Measurements from ENCODE around the gene FOXO6. TPM values are rescaled to one million over a fixed set of nuclear protein-coding genes. Genes with fewer than 3 reads are reported as not detected.
A peak's percentile ranks its signal among the peaks of the same experiment; 100 is the strongest.

Gene FOXO6
- total RNA-seq, 1 donor from 2014 or later: 1.7 TPM

- intact Hi-C loops (cut with DNase I): no loop called here
- no peak for DNase-seq (ENCODE audit: low spot score)
- no peak for ATAC-seq
Measured at GRCh38 chr1:41362749-41363590, 1.7 kb downstream of the FOXO6 start.

GRCh38 chr1:41363591-41364320 lies 2.5 kb downstream of the FOXO6 start:
- intact Hi-C loops (cut with DNase I): no loop called here
- ATAC-seq: no peak
- no peak for DNase-seq (ENCODE audit: low spot score)

GRCh38 chr1:41364442-41365319 lies 3.4 kb downstream of the FOXO6 start:
- ATAC-seq: no peak
- DNase-seq (ENCODE audit: low spot score): no peak
- intact Hi-C loops (cut with DNase I): no loop called here

- intact Hi-C loops (cut with DNase I): no loop called here
- DNase-seq (ENCODE audit: low spot score) (no peak), ATAC-seq (no peak)
Measured at GRCh38 chr1:41365320-41365633, 4.0 kb downstream of the FOXO6 start.

- ATAC-seq: no peak
- intact Hi-C loops (cut with DNase I): no loop called here
Measured at GRCh38 chr1:41365772-41366454, 4.7 kb downstream of the FOXO6 start.

GRCh38 chr1:41366455-41367287 lies 5.4 kb downstream of the FOXO6 start:
- DNase-seq (ENCODE audit: low spot score) (no peak), ATAC-seq (peak; percentile 10)
- intact Hi-C loops (cut with DNase I): no loop called here

More at GRCh38 chr1:41365772-41366454, 4.7 kb downstream of the FOXO6 start:
- DNase-seq (ENCODE audit: low spot score): no peak

GRCh38 chr1:41367288-41367642 lies 6.0 kb downstream of the FOXO6 start:
- DNase-seq (ENCODE audit: low spot score): no peak
- intact Hi-C loops (cut with DNase I): no loop called here
- ATAC-seq: no peak

- no peak for ATAC-seq
- DNase-seq (ENCODE audit: low spot score): no peak
- intact Hi-C loops (cut with DNase I): no loop called here
Measured at GRCh38 chr1:41368366-41368765, 7.1 kb downstream of the FOXO6 start.

GRCh38 chr1:41368801-41369200 lies 7.6 kb downstream of the FOXO6 start:
- intact Hi-C loops (cut with DNase I): no loop called here
- DNase-seq (ENCODE audit: low spot score) (no peak), ATAC-seq (no peak)

- intact Hi-C loops (cut with DNase I): no loop called here
- DNase-seq (ENCODE audit: low spot score): no peak
- no peak for ATAC-seq
Measured at GRCh38 chr1:41369531-41369930, 8.3 kb downstream of the FOXO6 start.

- no peak for DNase-seq (ENCODE audit: low spot score)
- no peak for ATAC-seq
- intact Hi-C loops (cut with DNase I): no loop called here
Measured at GRCh38 chr1:41370225-41370624, 9.0 kb downstream of the FOXO6 start.

- intact Hi-C loops (cut with DNase I): no loop called here
- DNase-seq (ENCODE audit: low spot score): no peak
- no peak for ATAC-seq
Measured at GRCh38 chr1:41370756-41371420, 9.7 kb downstream of the FOXO6 start.

- intact Hi-C loops (cut with DNase I): no loop called here
- DNase-seq (ENCODE audit: low spot score): no peak
- peak; percentile 66 for ATAC-seq
Measured at GRCh38 chr1:41371630-41372599, 10.7 kb downstream of the FOXO6 start.

- intact Hi-C loops (cut with DNase I): no loop called here
- no peak for ATAC-seq
- no peak for DNase-seq (ENCODE audit: low spot score)
Measured at GRCh38 chr1:41372600-41372993, 11.4 kb downstream of the FOXO6 start.

GRCh38 chr1:41373373-41373772 lies 12.1 kb downstream of the FOXO6 start:
- DNase-seq (ENCODE audit: low spot score) (no peak), ATAC-seq (no peak)

GRCh38 chr1:41374711-41375110 lies 13.5 kb downstream of the FOXO6 start:
- ATAC-seq: no peak
- no peak for DNase-seq (ENCODE audit: low spot score)
- intact Hi-C loops (cut with DNase I): no loop called here

More at GRCh38 chr1:41373373-41373772, 12.1 kb downstream of the FOXO6 start:
- intact Hi-C loops (cut with DNase I): no loop called here

- intact Hi-C loops (cut with DNase I): no loop called here
- ATAC-seq: no peak
- no peak for DNase-seq (ENCODE audit: low spot score)
Measured at GRCh38 chr1:41377397-41377796, 16.2 kb downstream of the FOXO6 start.

Measured in sciatic nerve (tissue), 2 donors.